NCI-H2227 treated with DMSO at 0.1 percent for 48 hours (cell line): ENCODE results near the gene MLLT10.
A peak's percentile ranks its signal among the peaks of the same experiment; 100 is the strongest.

Source experiments
- DNase-seq: peaks from one replicate; lab custom pipeline; 2025; lab: John Stamatoyannopoulos, UW

Gene MLLT10

GRCh38 chr10:21638681-21639080, 104.6 kb downstream of the MLLT10 start:
- DNase-seq = no peak

- DNase-seq = no peak
Measured at GRCh38 chr10:21648040-21648439, 114.0 kb downstream of the MLLT10 start.

- no peak for DNase-seq
Measured at GRCh38 chr10:21649454-21649872, 115.4 kb downstream of the MLLT10 start.

- DNase-seq = no peak
Measured at GRCh38 chr10:21650353-21650752, 116.3 kb downstream of the MLLT10 start.

GRCh38 chr10:21655236-21655635, 121.2 kb downstream of the MLLT10 start:
- no peak for DNase-seq

GRCh38 chr10:21655687-21656086, 121.7 kb downstream of the MLLT10 start:
- no peak for DNase-seq

- no peak for DNase-seq
Measured at GRCh38 chr10:21661087-21661486, 127.1 kb downstream of the MLLT10 start.

- no peak for DNase-seq
Measured at GRCh38 chr10:21661935-21662334, 127.9 kb downstream of the MLLT10 start.

GRCh38 chr10:21662635-21663034, 128.6 kb downstream of the MLLT10 start:
- DNase-seq = no peak

- no peak for DNase-seq
Measured at GRCh38 chr10:21668831-21669230, 134.8 kb downstream of the MLLT10 start.

- no peak for DNase-seq
Measured at GRCh38 chr10:21670391-21670790, 136.4 kb downstream of the MLLT10 start.

GRCh38 chr10:21673668-21674067, 139.6 kb downstream of the MLLT10 start:
- no peak for DNase-seq

- DNase-seq = peak; percentile 6
Measured at GRCh38 chr10:21675157-21675796, 141.2 kb downstream of the MLLT10 start.

- DNase-seq = no peak
Measured at GRCh38 chr10:21677551-21677950, 143.5 kb downstream of the MLLT10 start.

GRCh38 chr10:21681156-21681555, 147.1 kb downstream of the MLLT10 start:
- DNase-seq = no peak

- DNase-seq = no peak
Measured at GRCh38 chr10:21687266-21688008, 153.4 kb downstream of the MLLT10 start.

- DNase-seq = no peak
Measured at GRCh38 chr10:21688009-21688332, 153.9 kb downstream of the MLLT10 start.

GRCh38 chr10:21688870-21689269, 154.8 kb downstream of the MLLT10 start:
- DNase-seq = no peak

GRCh38 chr10:21689881-21690280, 155.8 kb downstream of the MLLT10 start:
- no peak for DNase-seq

- DNase-seq = no peak
Measured at GRCh38 chr10:21692916-21693315, 158.9 kb downstream of the MLLT10 start.

- DNase-seq = no peak
Measured at GRCh38 chr10:21693418-21693817, 159.4 kb downstream of the MLLT10 start.

- no peak for DNase-seq
Measured at GRCh38 chr10:21694631-21695030, 160.6 kb downstream of the MLLT10 start.

GRCh38 chr10:21696302-21696701, 162.3 kb downstream of the MLLT10 start:
- no peak for DNase-seq

- DNase-seq = no peak
Measured at GRCh38 chr10:21699575-21699974, 165.5 kb downstream of the MLLT10 start.
